NT2/D1 (cell line): Measurements from ENCODE around the gene RASAL2.

Experiments
- YY1 ChIP-seq: IDR thresholded peaks from 2 replicates; pipeline ENCODE4 v1.6.1; 2011; ENCODE audit not compliant: insufficient read length, insufficient read depth
- ZNF274 ChIP-seq: IDR thresholded peaks from 2 replicates; pipeline ENCODE4 v1.6.1; 2011; ENCODE audit warnings: mild to moderate bottlenecking, low read depth, low read length

DNA sequence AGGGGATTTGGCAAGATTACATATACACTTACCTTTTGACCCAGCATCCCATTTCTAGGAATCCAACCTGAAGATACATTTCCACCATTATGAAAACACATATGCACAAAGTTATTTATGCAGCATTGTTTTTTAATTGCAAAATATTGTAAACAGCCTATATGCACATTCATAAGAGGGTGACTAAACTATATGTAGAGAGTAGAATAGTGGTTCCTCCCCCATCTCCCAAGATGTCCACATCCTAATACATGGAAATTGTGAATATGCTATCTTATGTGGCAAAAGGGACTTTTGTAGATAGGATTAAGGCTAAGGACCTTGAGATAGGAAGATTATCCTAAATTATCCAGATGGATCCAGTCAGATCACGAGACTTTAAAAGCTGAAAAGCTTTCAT is 311.2 kb downstream of the RASAL2 start:
- no peak for TF ChIP-seq YY1
- no peak for TF ChIP-seq ZNF274
